Activated T-cell treated with anti-CD3 and anti-CD28 coated beads, Interleukin-2, amount 50 U/mL, for 72 hours (primary cell): Measurements from ENCODE around the gene RNF135. TPM values are rescaled to one million over a fixed set of nuclear protein-coding genes. Genes with fewer than 3 reads are reported as not detected.
"Not testable (repeated sequence)": the region's sequence is repeated elsewhere in the genome, so short reads cannot be mapped to it uniquely, and the experiment has no call there.

Experiments used
- ATAC-seq, 2 donors: fragments of 150-1000 bp; cut with Tn5 transposase; replicated peaks in 1 of 2; 2 replicates each; pipeline ENCODE4 v1.10.0; 2021; ENCODE audit warnings: moderate library complexity in 2 of 2, mild to moderate bottlenecking in 1 of 2
- DNase-seq, 2 donors: peaks; one replicate each; pipeline ENCODE4 v3.0.0; 2021 to 2022; ENCODE audit warnings: mixed read lengths in 1 of 2
- H3K27ac Mint-ChIP-seq: one replicate; pipeline ENCODE4 v1.8.0; 2022; ENCODE audit warnings: mild to moderate bottlenecking, moderate library complexity, mixed read lengths
- H3K27me3 Mint-ChIP-seq: one replicate; pipeline ENCODE4 v1.8.0; 2022; ENCODE audit warnings: low read depth, mixed read lengths
- H3K36me3 Mint-ChIP-seq, 2 donors: one replicate each; pipeline ENCODE4 v1.8.0; 2022; ENCODE audit warnings: mixed read lengths in 2 of 2, mild to moderate bottlenecking in 1 of 2; ENCODE audit not compliant: insufficient read depth in 2 of 2
- H3K4me1 Mint-ChIP-seq: one replicate; pipeline ENCODE4 v1.8.0; 2022; ENCODE audit warnings: low read depth, mixed read lengths
- H3K4me3 Mint-ChIP-seq, 2 donors: one replicate each; pipeline ENCODE4 v1.8.0; 2022; ENCODE audit warnings: mild to moderate bottlenecking in 2 of 2, mixed read lengths in 2 of 2, moderate library complexity in 2 of 2
- H3K9me3 Mint-ChIP-seq, 2 donors: one replicate each; pipeline ENCODE4 v1.8.0; 2022; ENCODE audit warnings: mixed read lengths in 2 of 2
- total RNA-seq, 2 donors: library from RNA; stranded (reverse); gene quantifications; one replicate each; pipeline ENCODE4 v1.2.3, GENCODE V29; 2022

The RNF135 gene
- total RNA-seq, 2 donors from 2014 or later: 11.7 to 12.3 TPM

GRCh38 chr17:30964312-30964711 lies 6.5 kb upstream of the RNF135 start:
- not testable (repeated sequence) for DNase-seq, H3K27me3 Mint-ChIP-seq, H3K27ac Mint-ChIP-seq, ATAC-seq, H3K4me3 Mint-ChIP-seq, H3K36me3 Mint-ChIP-seq, H3K9me3 Mint-ChIP-seq
- H3K4me1 Mint-ChIP-seq: peaks cover 22% of the 10 kb centered on the region

GRCh38 chr17:30964876-30965275 lies 6.0 kb upstream of the RNF135 start:
- Mint-ChIP-seq H3K27ac (no peak overlapping the region), H3K36me3 (no peaks in the 10 kb centered on the region), H3K4me3 (no peak overlapping the region), H3K9me3 (no peaks in the 10 kb centered on the region), H3K27me3 (peaks cover 7% of the 10 kb centered on the region), H3K4me1 (peaks cover 25% of the 10 kb centered on the region)
- ATAC-seq (no peak), DNase-seq (no peak)

- H3K27ac Mint-ChIP-seq: no peak overlapping the region
- H3K9me3 Mint-ChIP-seq: no peaks in the 10 kb centered on the region
- no peak for ATAC-seq
- peaks cover 33% of the 10 kb centered on the region for H3K4me1 Mint-ChIP-seq
- H3K4me3 Mint-ChIP-seq: no peak overlapping the region
- DNase-seq: no peak
- H3K36me3 Mint-ChIP-seq: no peaks in the 10 kb centered on the region
- H3K27me3 Mint-ChIP-seq: peaks cover 14% of the 10 kb centered on the region
These were observed 5.2 kb upstream of the RNF135 start for GRCh38 chr17:30965686-30966085.

GRCh38 chr17:30967911-30968310 lies 2.9 kb upstream of the RNF135 start:
- H3K9me3 Mint-ChIP-seq, H3K27ac Mint-ChIP-seq, H3K4me3 Mint-ChIP-seq, DNase-seq, ATAC-seq, H3K36me3 Mint-ChIP-seq: not testable (repeated sequence)
- peaks cover 14% of the 10 kb centered on the region for H3K27me3 Mint-ChIP-seq
- peaks cover 38% of the 10 kb centered on the region for H3K4me1 Mint-ChIP-seq

- Mint-ChIP-seq H3K36me3 (peaks cover 5 to 11% of the 10 kb centered on the region in 2 donors), H3K27ac (peak overlapping the region; percentile 99), H3K9me3 (peaks cover 1 to 2% of the 10 kb centered on the region in 2 donors), H3K4me1 (peaks cover 41% of the 10 kb centered on the region), H3K27me3 (peaks cover 14% of the 10 kb centered on the region), H3K4me3 (peak overlapping the region; percentile 98 to 99)
- DNase-seq (peak; percentile 11 to 50), ATAC-seq (peak in 1 of 2 donors; percentile 60)
These were observed 629 bp upstream of the RNF135 start for GRCh38 chr17:30969989-30970830.

- Mint-ChIP-seq H3K36me3 (peaks cover 7 to 14% of the 10 kb centered on the region in 2 donors), H3K4me3 (no peak overlapping the region), H3K27ac (no peak overlapping the region), H3K4me1 (peaks cover 24% of the 10 kb centered on the region), H3K9me3 (peaks cover 1 to 2% of the 10 kb centered on the region in 2 donors), H3K27me3 (peaks cover 3% of the 10 kb centered on the region)
- ATAC-seq: no peak
- no peak for DNase-seq
These were observed 4.4 kb downstream of the RNF135 start for GRCh38 chr17:30975042-30975820.

GRCh38 chr17:30979919-30980318 lies 9.1 kb downstream of the RNF135 start:
- not testable (repeated sequence) for H3K4me3 Mint-ChIP-seq, DNase-seq, ATAC-seq, H3K36me3 Mint-ChIP-seq, H3K27ac Mint-ChIP-seq, H3K9me3 Mint-ChIP-seq, H3K27me3 Mint-ChIP-seq
- H3K4me1 Mint-ChIP-seq: peaks cover 10% of the 10 kb centered on the region

- no peak for DNase-seq
- peak; percentile 13 to 68 for ATAC-seq
- H3K4me3 Mint-ChIP-seq: no peak overlapping the region
- peaks cover 10% of the 10 kb centered on the region for H3K4me1 Mint-ChIP-seq
- no peaks in the 10 kb centered on the region for H3K9me3 Mint-ChIP-seq
- no peaks in the 10 kb centered on the region for H3K27me3 Mint-ChIP-seq
- peaks cover 0 to 2% of the 10 kb centered on the region in 2 donors for H3K36me3 Mint-ChIP-seq
- H3K27ac Mint-ChIP-seq: no peak overlapping the region
These were observed 11.0 kb downstream of the RNF135 start for GRCh38 chr17:30981531-30982519.

GRCh38 chr17:30982855-30983254 lies 12.0 kb downstream of the RNF135 start:
- no peak for DNase-seq
- peaks cover 0 to 3% of the 10 kb centered on the region in 2 donors for H3K36me3 Mint-ChIP-seq
- no peaks in the 10 kb centered on the region for H3K27me3 Mint-ChIP-seq
- ATAC-seq: peak; percentile 71 to 90
- peak overlapping the region; percentile 83 for H3K27ac Mint-ChIP-seq
- H3K4me3 Mint-ChIP-seq: peak overlapping the region in 1 of 2 donors; percentile 43
- peaks cover 10% of the 10 kb centered on the region for H3K4me1 Mint-ChIP-seq
- no peaks in the 10 kb centered on the region for H3K9me3 Mint-ChIP-seq

- DNase-seq (no peak), ATAC-seq (no peak)
- no peak overlapping the region for H3K27ac Mint-ChIP-seq
- H3K4me3 Mint-ChIP-seq: no peak overlapping the region
- peaks cover 0 to 4% of the 10 kb centered on the region in 2 donors for H3K36me3 Mint-ChIP-seq
- no peaks in the 10 kb centered on the region for H3K27me3 Mint-ChIP-seq
- no peaks in the 10 kb centered on the region for H3K9me3 Mint-ChIP-seq
- no peaks in the 10 kb centered on the region for H3K4me1 Mint-ChIP-seq
These were observed 19.6 kb downstream of the RNF135 start for GRCh38 chr17:30990458-30990857.

- Mint-ChIP-seq H3K27me3 (no peaks in the 10 kb centered on the region), H3K27ac (no peak overlapping the region), H3K4me3 (no peak overlapping the region), H3K9me3 (no peaks in the 10 kb centered on the region), H3K36me3 (peaks cover 0 to 4% of the 10 kb centered on the region in 2 donors), H3K4me1 (no peaks in the 10 kb centered on the region)
- DNase-seq: no peak
- ATAC-seq: no peak
These were observed 21.7 kb downstream of the RNF135 start for GRCh38 chr17:30992551-30992950.

GRCh38 chr17:30995347-30995746 lies 24.5 kb downstream of the RNF135 start:
- Mint-ChIP-seq H3K27ac (no peak overlapping the region), H3K36me3 (peaks cover 0 to 3% of the 10 kb centered on the region in 2 donors)
- ATAC-seq: no peak

More at GRCh38 chr17:30995347-30995746, 24.5 kb downstream of the RNF135 start:
- no peak overlapping the region for H3K4me3 Mint-ChIP-seq
- H3K9me3 Mint-ChIP-seq: no peaks in the 10 kb centered on the region
- H3K4me1 Mint-ChIP-seq: no peaks in the 10 kb centered on the region
- DNase-seq: no peak
- no peaks in the 10 kb centered on the region for H3K27me3 Mint-ChIP-seq
